Measurements from ENCODE around the gene MYH9.

The MYH9 gene

DNA sequence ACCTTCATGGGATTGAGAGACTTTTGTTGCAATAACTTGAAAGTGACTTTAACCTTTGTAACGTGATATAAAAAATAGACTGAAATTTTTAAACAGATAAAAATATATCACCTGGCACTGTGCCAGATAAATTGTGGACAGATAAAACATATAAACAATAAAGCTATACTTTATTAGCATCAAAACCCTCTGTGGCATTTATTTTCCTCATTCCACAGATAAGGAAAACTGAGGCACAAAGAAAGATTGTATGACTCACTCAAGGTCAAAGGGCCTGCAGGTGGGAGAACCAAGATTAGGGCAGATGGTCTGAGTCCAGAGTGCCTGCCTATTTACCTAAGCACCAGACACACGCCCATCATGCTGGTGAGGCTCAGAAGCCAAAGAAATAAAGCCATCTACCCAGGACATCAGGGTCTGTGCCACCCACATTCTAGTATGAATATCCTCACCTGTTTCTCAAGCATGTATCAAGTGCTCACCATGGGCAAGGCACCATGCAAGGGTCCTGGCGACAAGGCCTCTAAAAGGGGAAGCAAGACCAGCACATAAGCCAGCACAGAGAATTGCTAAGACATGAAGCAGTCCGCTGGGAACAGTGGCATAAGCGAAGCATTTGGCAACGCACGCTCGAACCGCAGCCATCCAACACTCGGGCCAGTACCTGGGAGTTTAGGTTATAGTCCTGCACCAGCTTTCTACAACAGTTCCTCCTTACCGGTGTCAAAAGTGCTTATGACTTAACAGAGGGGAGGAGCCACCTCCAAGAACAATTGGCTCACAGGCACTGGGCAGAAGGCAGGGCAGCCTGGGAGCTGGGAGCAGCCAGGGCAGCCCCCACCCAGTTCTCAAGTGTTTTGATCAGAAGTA is 17.6 kb downstream of the MYH9 start:
- TF ChIP-seq CTCF (IDR thresholded peaks at IDR 0.05; ENCODE audit: low read length), result no peak
- no peak for TF ChIP-seq EZH2 (IDR thresholded peaks at IDR 0.05; ENCODE audit: borderline replicate concordance, low read length)
- H4K20me1 ChIP-seq (ENCODE audit: insufficient read depth, low read length), result no peaks in the 10 kb centered on the region
- peaks cover 100% of the 10 kb centered on the region for H3K79me2 ChIP-seq (ENCODE audit: insufficient read depth, low read length)
- no peaks in the 10 kb centered on the region for H3K9me2 ChIP-seq (ENCODE audit: low read depth, low read length)
- H3K4me1 ChIP-seq (ENCODE audit: insufficient read depth, low read length, severe bottlenecking), result peaks cover 86% of the 10 kb centered on the region
- H3K4me2 ChIP-seq (ENCODE audit: low read length), result peak overlapping the region; percentile 61
- peak overlapping the region; percentile 57; the same call in 1 of the 2 replicates for H3K9ac ChIP-seq (ENCODE audit: low read length)
- H3K4me3 ChIP-seq (ENCODE audit: low read depth, low read length, poor library complexity, severe bottlenecking), result peak overlapping the region; percentile 29
- H3K27me3 ChIP-seq (ENCODE audit: insufficient read depth, low read length), result no peaks in the 10 kb centered on the region
- H3F3A ChIP-seq (ENCODE audit: insufficient read depth, low read length), result 0 out of 2 replicates have a peak, but pooled peaks cover 4% of the 10 kb centered on the region
- H3K27ac ChIP-seq (ENCODE audit: low read depth, low read length, poor library complexity, severe bottlenecking), result peak overlapping the region; percentile 79
- H2AFZ ChIP-seq (ENCODE audit: low read length), result no peak overlapping the region
- no peaks in the 10 kb centered on the region for H3K9me3 ChIP-seq (ENCODE audit: low read length)
- H3K36me3 ChIP-seq (ENCODE audit: insufficient read depth, low read length), result peaks cover 33% of the 10 kb centered on the region

GRCh38 chr22:36369004-36369921 is 18.5 kb downstream of the MYH9 start:
- no peaks in the 10 kb centered on the region for H3K9me2 ChIP-seq (ENCODE audit: low read depth, low read length)
- peaks cover 99% of the 10 kb centered on the region for H3K79me2 ChIP-seq (ENCODE audit: insufficient read depth, low read length)
- H3K4me3 ChIP-seq (ENCODE audit: low read depth, low read length, poor library complexity, severe bottlenecking), result no peak overlapping the region
- no peak overlapping the region for H2AFZ ChIP-seq (ENCODE audit: low read length)
- H3K36me3 ChIP-seq (ENCODE audit: insufficient read depth, low read length), result peaks cover 26% of the 10 kb centered on the region
- H3F3A ChIP-seq (ENCODE audit: insufficient read depth, low read length), result 0 out of 2 replicates have a peak, but pooled peaks cover 4% of the 10 kb centered on the region
- H3K27ac ChIP-seq (ENCODE audit: low read depth, low read length, poor library complexity, severe bottlenecking), result peak overlapping the region; percentile 79
- H4K20me1 ChIP-seq (ENCODE audit: insufficient read depth, low read length), result no peaks in the 10 kb centered on the region
- TF ChIP-seq CTCF (IDR thresholded peaks at IDR 0.05; ENCODE audit: low read length) (no peak), EZH2 (IDR thresholded peaks at IDR 0.05; ENCODE audit: borderline replicate concordance, low read length) (no peak)
- H3K9ac ChIP-seq (ENCODE audit: low read length), result peak overlapping the region; percentile 0; the same call in 1 of the 2 replicates
- H3K9me3 ChIP-seq (ENCODE audit: low read length), result no peaks in the 10 kb centered on the region
- peak overlapping the region; percentile 61; the same call in 1 of the 2 replicates for H3K4me2 ChIP-seq (ENCODE audit: low read length)
- H3K27me3 ChIP-seq (ENCODE audit: insufficient read depth, low read length), result no peaks in the 10 kb centered on the region
- peaks cover 95% of the 10 kb centered on the region for H3K4me1 ChIP-seq (ENCODE audit: insufficient read depth, low read length, severe bottlenecking)

- Histone ChIP-seq H3K79me2 (ENCODE audit: insufficient read depth, low read length) (peaks cover 99% of the 10 kb centered on the region), H3F3A (ENCODE audit: insufficient read depth, low read length) (0 out of 2 replicates have a peak, but pooled peaks cover 4% of the 10 kb centered on the region), H3K4me1 (ENCODE audit: insufficient read depth, low read length, severe bottlenecking) (peaks cover 100% of the 10 kb centered on the region), H3K4me3 (ENCODE audit: low read depth, low read length, poor library complexity, severe bottlenecking) (no peak overlapping the region), H3K27me3 (ENCODE audit: insufficient read depth, low read length) (no peaks in the 10 kb centered on the region), H3K36me3 (ENCODE audit: insufficient read depth, low read length) (peaks cover 31% of the 10 kb centered on the region), H3K4me2 (ENCODE audit: low read length) (peak overlapping the region; percentile 25; the same call in 1 of the 2 replicates), H3K9ac (ENCODE audit: low read length) (no peak overlapping the region; the same call in 1 of the 2 replicates), H3K27ac (ENCODE audit: low read depth, low read length, poor library complexity, severe bottlenecking) (peak overlapping the region; percentile 79), H2AFZ (ENCODE audit: low read length) (no peak overlapping the region), H3K9me3 (ENCODE audit: low read length) (no peaks in the 10 kb centered on the region), H4K20me1 (ENCODE audit: insufficient read depth, low read length) (no peaks in the 10 kb centered on the region), H3K9me2 (ENCODE audit: low read depth, low read length) (no peaks in the 10 kb centered on the region)
- TF ChIP-seq CTCF (IDR thresholded peaks at IDR 0.05; ENCODE audit: low read length) (peak; percentile 27; the same call in 1 of the 2 replicates), EZH2 (IDR thresholded peaks at IDR 0.05; ENCODE audit: borderline replicate concordance, low read length) (no peak)
Observed at GRCh38 chr22:36368359-36368983, 19.3 kb downstream of the MYH9 start.

Data from OCI-LY1 (cell line).